NT2/D1 (cell line): Measurements from ENCODE around the gene DPY19L2.
"Not testable (repeated sequence)": the region's sequence is repeated elsewhere in the genome, so short reads cannot be mapped to it uniquely, and the experiment has no call there.

ENCODE experiments used
- DNase-seq: peaks from one replicate; pipeline ENCODE4 v3.0.0-alpha.2; 2011; ENCODE audit warnings: low read depth, low spot score
- H3K27me3 ChIP-seq: 2 replicates; pipeline ENCODE4 v1.6.0; 2011; ENCODE audit warnings: mild to moderate bottlenecking; ENCODE audit not compliant: insufficient read length, insufficient read depth
- H3K36me3 ChIP-seq: 2 replicates; pipeline ENCODE4 v1.6.1; 2011; ENCODE audit warnings: mild to moderate bottlenecking, low read length, mixed read lengths; ENCODE audit not compliant: insufficient read depth, insufficient read length
- H3K4me1 ChIP-seq: 2 replicates; pipeline ENCODE4 v1.5.1; 2011; ENCODE audit not compliant: insufficient read depth, insufficient read length
- H3K4me3 ChIP-seq: 2 replicates; pipeline ENCODE4 v1.5.1; 2011; ENCODE audit warnings: low read depth; ENCODE audit not compliant: insufficient read length
- H3K9ac ChIP-seq: 2 replicates; pipeline ENCODE4 v1.6.0; 2011; ENCODE audit warnings: low read depth; ENCODE audit not compliant: insufficient read length
- H3K9me3 ChIP-seq: 2 replicates; pipeline ENCODE4 v1.5.1; 2011; ENCODE audit warnings: mild to moderate bottlenecking, low read length; ENCODE audit not compliant: insufficient read depth
- SUZ12 ChIP-seq: IDR thresholded peaks from 2 replicates; pipeline ENCODE4 v1.6.1; 2011; ENCODE audit not compliant: insufficient read length, insufficient read depth; ENCODE audit errors: extremely low read depth
- YY1 ChIP-seq: IDR thresholded peaks from 2 replicates; pipeline ENCODE4 v1.6.1; 2011; ENCODE audit not compliant: insufficient read length, insufficient read depth
- ZNF274 ChIP-seq: IDR thresholded peaks from 2 replicates; pipeline ENCODE4 v1.6.1; 2011; ENCODE audit warnings: mild to moderate bottlenecking, low read depth, low read length

Gene DPY19L2

GRCh38 chr12:63668028-63668799 is at the start of gene DPY19L2:
Gene DPY19L2, minus strand, starts transcription at chr12:63668493. Its CDS starts 100 bp downstream, at chr12:63668393.
- Histone ChIP-seq H3K4me3 (peak within 1 kb of the TSS; percentile 67), H3K27me3 (peaks cover 27% of the 10 kb centered on the region), H3K4me1 (no peaks in the 10 kb centered on the region), H3K9me3 (no peaks in the 10 kb centered on the region), H3K9ac (peak within 1 kb of the TSS; percentile 81), H3K36me3 (no peaks in the 10 kb centered on the region)
- TF ChIP-seq SUZ12 (no peak), YY1 (no peak), ZNF274 (no peak)
- DNase-seq = peak; percentile 43

GRCh38 chr12:63716891-63717290 is 48.6 kb upstream of the DPY19L2 start:
- H3K4me1 ChIP-seq, H3K4me3 ChIP-seq, H3K9me3 ChIP-seq, H3K36me3 ChIP-seq, H3K27me3 ChIP-seq, H3K9ac ChIP-seq, DNase-seq: not testable (repeated sequence)

GRCh38 chr12:63715107-63715625 is 46.9 kb upstream of the DPY19L2 start:
- H3K4me1 ChIP-seq, H3K9me3 ChIP-seq, H3K4me3 ChIP-seq, DNase-seq, H3K9ac ChIP-seq, H3K36me3 ChIP-seq, H3K27me3 ChIP-seq: not testable (repeated sequence)

GRCh38 chr12:63714409-63714808 is 46.1 kb upstream of the DPY19L2 start:
- DNase-seq, H3K9me3 ChIP-seq, H3K4me1 ChIP-seq, H3K9ac ChIP-seq, H3K36me3 ChIP-seq, H3K27me3 ChIP-seq, H3K4me3 ChIP-seq: not testable (repeated sequence)

GRCh38 chr12:63713681-63714075 is 45.4 kb upstream of the DPY19L2 start:
- not testable (repeated sequence) for H3K27me3 ChIP-seq, H3K4me1 ChIP-seq, DNase-seq, H3K9me3 ChIP-seq, H3K4me3 ChIP-seq, H3K9ac ChIP-seq, H3K36me3 ChIP-seq

- H3K4me1 ChIP-seq, H3K4me3 ChIP-seq, H3K36me3 ChIP-seq, H3K9me3 ChIP-seq, H3K27me3 ChIP-seq, H3K9ac ChIP-seq, DNase-seq: not testable (repeated sequence)
Measured at GRCh38 chr12:63712979-63713680, 44.8 kb upstream of the DPY19L2 start.

- not testable (repeated sequence) for H3K36me3 ChIP-seq, DNase-seq, H3K4me1 ChIP-seq, H3K4me3 ChIP-seq, H3K9ac ChIP-seq, H3K9me3 ChIP-seq, H3K27me3 ChIP-seq
Measured at GRCh38 chr12:63712376-63712974, 44.2 kb upstream of the DPY19L2 start.

GRCh38 chr12:63711339-63711738 is 43.0 kb upstream of the DPY19L2 start:
- DNase-seq, H3K36me3 ChIP-seq: not testable (repeated sequence)

More at GRCh38 chr12:63711339-63711738, 43.0 kb upstream of the DPY19L2 start:
- H3K27me3 ChIP-seq, H3K9ac ChIP-seq, H3K4me1 ChIP-seq, H3K9me3 ChIP-seq, H3K4me3 ChIP-seq: not testable (repeated sequence)
